ENCODE measurements around the gene FBLN2.

Gene FBLN2

DNA sequence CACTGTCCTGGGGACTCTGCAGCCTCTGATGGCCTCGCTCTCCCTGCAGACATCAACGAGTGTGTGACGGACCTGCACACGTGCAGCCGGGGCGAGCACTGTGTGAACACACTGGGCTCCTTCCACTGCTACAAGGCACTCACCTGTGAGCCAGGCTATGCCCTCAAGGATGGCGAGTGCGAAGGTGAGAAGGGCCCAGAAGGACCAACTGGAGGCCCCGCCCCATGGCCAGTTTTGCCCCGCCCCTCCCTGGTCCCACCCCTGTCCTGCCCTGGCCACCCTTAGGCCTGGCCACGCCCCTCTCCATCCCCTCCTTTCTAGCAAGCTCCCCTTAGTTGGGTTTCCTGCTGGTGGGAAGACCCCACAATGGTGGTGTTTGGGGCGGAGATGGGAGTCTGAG is 77.5 kb downstream of the FBLN2 start:
- no peak overlapping the region for H3K27ac ChIP-seq
- H3K36me3 ChIP-seq: no peaks in the 10 kb centered on the region
- no peaks in the 10 kb centered on the region for H3K4me1 ChIP-seq (ENCODE audit: control insufficient read depth in 1 of 2, insufficient read depth in 1 of 2, low read depth in 1 of 2, low read length in 1 of 2)
- TF ChIP-seq CTCF (IDR thresholded peaks at IDR 0.05): no peak
- no peak overlapping the region for H3K4me3 ChIP-seq (ENCODE audit: low read depth in 1 of 2, low read length in 1 of 2)
- H3K27me3 ChIP-seq: no peaks in the 10 kb centered on the region
- H3K9me3 ChIP-seq: no peaks in the 10 kb centered on the region

DNA sequence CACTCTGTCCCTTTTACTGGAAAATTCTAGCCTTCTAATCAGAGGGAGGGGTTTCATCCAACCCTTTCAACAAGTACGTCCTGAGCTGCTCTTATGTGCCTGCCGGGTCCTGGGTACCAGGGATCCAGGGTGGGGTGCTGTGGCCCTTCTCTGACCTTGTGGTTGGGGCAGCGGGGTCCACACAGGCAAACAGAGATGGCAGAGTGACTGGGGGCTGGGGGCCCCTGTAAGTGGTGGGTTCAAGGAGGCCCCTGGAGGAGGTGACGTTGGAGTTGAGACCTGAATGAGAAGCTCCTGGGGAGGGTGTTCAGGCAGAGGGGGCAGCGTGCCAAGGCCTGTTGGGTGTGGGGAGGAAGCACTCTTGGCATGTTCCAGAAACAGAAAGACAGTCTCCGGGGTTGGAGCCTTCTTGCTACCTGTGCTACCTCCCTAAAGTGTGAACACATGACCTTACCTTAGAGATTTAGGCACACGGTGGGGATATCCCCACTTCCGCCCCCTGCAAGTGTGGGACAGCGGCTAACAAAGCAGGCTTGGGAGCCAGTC is 78.1 kb downstream of the FBLN2 start:
- H3K9me3 ChIP-seq: no peaks in the 10 kb centered on the region
- no peaks in the 10 kb centered on the region for H3K36me3 ChIP-seq
- no peak overlapping the region for H3K27ac ChIP-seq
- no peak for TF ChIP-seq CTCF (IDR thresholded peaks at IDR 0.05)
- no peaks in the 10 kb centered on the region for H3K27me3 ChIP-seq
- no peak overlapping the region for H3K4me3 ChIP-seq (ENCODE audit: low read depth in 1 of 2, low read length in 1 of 2)
- no peaks in the 10 kb centered on the region for H3K4me1 ChIP-seq (ENCODE audit: control insufficient read depth in 1 of 2, insufficient read depth in 1 of 2, low read depth in 1 of 2, low read length in 1 of 2)

DNA sequence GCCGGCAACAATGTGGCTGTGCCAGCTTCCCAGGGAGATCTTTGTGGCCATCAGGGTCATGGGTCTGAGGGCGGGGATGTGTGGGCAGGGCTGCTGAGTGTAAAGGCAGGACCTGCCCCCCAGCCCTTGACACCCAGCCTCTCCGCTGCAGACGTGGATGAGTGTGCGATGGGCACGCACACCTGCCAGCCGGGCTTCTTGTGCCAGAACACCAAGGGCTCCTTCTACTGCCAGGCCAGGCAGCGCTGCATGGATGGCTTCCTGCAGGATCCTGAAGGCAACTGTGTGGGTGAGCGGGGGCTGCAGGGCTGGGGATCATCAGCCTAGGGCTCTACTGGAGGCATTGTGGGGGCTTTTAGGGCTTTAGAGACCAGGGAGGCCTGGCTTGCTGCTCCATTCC is 78.8 kb downstream of the FBLN2 start:
- Histone ChIP-seq H3K9me3 (no peaks in the 10 kb centered on the region), H3K27me3 (no peaks in the 10 kb centered on the region), H3K27ac (no peak overlapping the region), H3K4me1 (ENCODE audit: control insufficient read depth in 1 of 2, insufficient read depth in 1 of 2, low read depth in 1 of 2, low read length in 1 of 2) (no peaks in the 10 kb centered on the region), H3K36me3 (no peaks in the 10 kb centered on the region), H3K4me3 (ENCODE audit: low read depth in 1 of 2, low read length in 1 of 2) (no peak overlapping the region)
- no peak for TF ChIP-seq CTCF (IDR thresholded peaks at IDR 0.05)

DNA sequence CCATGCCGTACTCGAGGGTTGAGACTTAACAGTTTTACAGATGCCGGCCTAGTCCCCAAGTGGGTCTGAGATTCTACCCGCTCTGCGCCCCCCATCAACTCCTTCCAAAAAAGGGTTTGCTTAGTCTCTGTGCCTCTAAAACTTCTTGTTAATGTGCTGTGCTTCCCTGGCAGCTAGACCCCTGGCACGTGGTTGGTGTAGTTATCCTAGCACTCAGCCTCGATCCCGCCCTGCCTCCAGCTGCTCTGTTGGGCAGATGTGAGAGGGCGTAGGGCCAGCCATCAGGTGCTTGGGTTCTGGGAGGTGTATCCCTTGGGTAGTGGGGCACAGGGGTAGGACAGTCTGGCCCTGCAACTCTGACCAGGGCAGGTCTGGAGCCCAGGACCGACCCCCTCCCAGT is 79.5 kb downstream of the FBLN2 start:
- Histone ChIP-seq H3K4me3 (ENCODE audit: low read depth in 1 of 2, low read length in 1 of 2) (no peak overlapping the region), H3K27me3 (no peaks in the 10 kb centered on the region), H3K9me3 (no peaks in the 10 kb centered on the region), H3K4me1 (ENCODE audit: control insufficient read depth in 1 of 2, insufficient read depth in 1 of 2, low read depth in 1 of 2, low read length in 1 of 2) (no peaks in the 10 kb centered on the region), H3K27ac (no peak overlapping the region), H3K36me3 (no peaks in the 10 kb centered on the region)
- TF ChIP-seq CTCF (IDR thresholded peaks at IDR 0.05): no peak

DNA sequence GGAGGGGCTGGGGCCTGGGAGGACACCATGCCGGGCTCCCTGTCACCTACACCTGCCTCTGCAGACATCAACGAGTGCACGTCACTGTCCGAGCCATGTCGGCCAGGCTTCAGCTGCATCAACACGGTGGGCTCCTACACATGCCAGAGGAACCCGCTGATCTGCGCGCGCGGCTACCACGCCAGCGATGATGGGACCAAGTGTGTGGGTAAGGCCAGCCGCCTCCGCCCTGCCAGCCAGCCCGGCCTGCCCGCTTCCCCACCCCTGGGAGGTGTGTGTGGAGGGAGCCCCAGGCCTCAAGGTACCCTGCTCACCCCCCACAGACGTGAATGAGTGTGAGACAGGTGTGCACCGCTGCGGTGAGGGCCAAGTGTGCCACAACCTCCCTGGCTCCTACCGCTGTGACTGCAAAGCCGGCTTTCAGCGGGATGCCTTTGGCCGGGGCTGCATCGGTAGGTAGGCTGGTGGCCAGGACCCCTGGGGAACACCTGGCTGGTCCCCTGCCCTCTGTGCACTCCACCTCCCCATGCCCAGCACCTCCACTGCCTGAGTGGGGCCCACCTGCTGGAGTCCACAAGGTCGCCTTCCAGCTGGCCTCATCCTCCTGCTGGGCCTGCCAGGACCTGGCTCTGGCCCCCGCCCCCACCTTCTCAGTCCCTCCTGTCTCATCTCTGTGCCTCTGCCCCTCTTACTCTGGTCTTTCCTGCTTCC is 80.1 kb downstream of the FBLN2 start:
- no peak overlapping the region for H3K4me3 ChIP-seq (ENCODE audit: low read depth in 1 of 2, low read length in 1 of 2)
- no peak for TF ChIP-seq CTCF (IDR thresholded peaks at IDR 0.05)
- no peaks in the 10 kb centered on the region for H3K36me3 ChIP-seq
- no peaks in the 10 kb centered on the region for H3K27me3 ChIP-seq
- H3K4me1 ChIP-seq (ENCODE audit: control insufficient read depth in 1 of 2, insufficient read depth in 1 of 2, low read depth in 1 of 2, low read length in 1 of 2): no peaks in the 10 kb centered on the region
- H3K9me3 ChIP-seq: no peaks in the 10 kb centered on the region
- H3K27ac ChIP-seq: no peak overlapping the region

Data from neutrophil (primary cell).